ENCODE measurements around the gene LTO1.
"Not testable (repeated sequence)": the region's sequence is repeated elsewhere in the genome, so short reads cannot be mapped to it uniquely, and the experiment has no call there.

LTO1 gene

DNA sequence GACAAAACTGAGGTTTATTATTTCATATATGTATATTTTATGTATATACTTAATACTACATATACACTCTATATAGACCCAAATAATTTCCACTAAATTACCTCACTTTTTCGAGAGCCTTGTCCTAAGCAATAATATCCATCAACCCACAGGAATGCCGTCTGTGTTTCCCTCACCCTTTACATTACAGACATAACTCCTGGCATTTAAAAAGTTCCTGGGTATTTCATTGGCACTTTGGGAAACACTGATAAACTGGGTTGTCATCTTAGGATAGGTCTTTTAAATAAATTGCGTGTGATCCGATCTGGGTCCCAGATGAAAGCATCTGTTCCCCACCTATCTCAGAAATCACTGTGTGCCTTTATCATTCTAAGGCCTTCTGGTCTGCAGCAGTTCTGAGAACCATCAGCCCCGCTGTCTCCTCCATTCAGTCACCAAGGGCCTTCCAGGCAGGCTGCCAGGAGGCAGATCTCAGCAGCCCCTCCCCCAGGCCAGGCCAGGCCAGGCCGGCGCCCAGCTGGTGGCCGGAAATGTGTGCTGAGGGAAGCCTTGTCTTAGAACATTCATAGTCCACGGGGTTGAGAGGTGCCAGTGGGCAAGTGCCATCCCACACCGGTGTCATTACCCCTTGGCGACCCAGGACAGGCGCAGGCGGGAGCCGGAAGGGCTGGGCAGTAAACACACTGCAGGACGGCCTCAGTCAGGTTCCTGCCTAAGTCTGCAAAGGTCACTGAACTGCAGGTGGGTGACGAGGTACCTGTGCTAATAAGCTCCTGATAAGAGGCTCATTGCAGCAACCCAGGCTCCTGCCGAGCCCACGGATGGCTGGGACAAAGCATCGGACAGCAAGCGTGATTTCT lies 25.4 kb upstream of the LTO1 start:
- no peak for DNase-seq

DNA sequence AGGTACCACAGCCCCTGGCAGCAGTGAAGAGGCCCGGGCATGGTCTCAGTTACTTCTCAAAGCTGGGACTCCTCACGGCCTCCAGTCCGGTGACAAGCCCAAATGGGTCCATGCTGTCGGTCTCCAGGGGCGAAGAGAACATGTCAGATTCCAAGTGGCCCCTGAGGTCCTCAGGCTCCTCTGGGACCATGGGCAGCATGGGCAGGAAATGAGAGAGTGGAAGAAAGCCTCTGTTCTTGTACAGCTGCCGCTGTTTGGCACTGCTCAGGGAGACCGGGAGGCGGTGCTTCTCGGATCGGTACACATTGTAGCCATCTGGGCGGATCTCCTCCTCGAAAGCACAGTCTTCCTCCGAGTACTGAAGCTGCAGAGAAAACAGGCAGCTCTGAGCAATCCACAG lies 24.1 kb upstream of the LTO1 start:
- DNase-seq, result no peak

DNA sequence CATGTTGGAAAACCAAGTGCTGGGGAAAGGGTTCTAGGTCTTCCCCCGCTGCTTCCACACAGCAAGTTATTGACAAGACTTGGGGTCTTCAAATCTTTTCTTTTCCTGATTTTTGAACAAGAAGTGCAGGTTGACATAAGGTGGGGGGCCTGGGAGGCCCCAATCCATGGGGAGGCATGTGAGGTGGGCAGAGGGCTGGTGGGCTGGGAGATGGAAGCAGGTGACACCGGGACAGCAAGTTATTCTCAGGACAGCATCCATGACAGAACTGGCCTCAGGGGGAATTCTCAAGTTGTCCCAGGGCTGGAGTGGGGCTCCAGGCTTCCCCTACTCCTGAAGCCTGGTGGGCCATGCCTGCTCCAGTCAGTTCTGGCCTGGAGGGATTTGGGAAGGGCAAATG lies 23.2 kb upstream of the LTO1 start:
- DNase-seq, result no peak

DNA sequence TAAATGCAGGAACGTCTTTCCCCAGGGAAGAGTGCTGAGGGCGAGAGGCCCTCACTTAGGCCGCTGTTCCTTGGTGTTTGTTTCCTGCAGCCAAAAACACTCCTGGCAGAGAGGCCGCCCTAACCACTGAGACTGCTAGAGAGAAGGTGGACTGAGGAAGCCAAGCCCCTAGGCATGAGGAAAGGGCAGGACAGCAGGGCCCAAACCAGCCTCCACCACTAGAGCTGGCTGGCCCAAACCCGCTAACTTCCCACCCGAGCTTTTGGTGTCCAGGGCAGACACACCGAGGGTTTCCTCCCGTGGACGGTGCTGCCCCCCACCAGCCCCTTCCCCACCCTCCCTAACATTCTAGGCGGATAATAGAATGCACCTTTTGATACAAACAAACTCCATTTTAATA lies 22.7 kb upstream of the LTO1 start:
- DNase-seq, result no peak

DNA sequence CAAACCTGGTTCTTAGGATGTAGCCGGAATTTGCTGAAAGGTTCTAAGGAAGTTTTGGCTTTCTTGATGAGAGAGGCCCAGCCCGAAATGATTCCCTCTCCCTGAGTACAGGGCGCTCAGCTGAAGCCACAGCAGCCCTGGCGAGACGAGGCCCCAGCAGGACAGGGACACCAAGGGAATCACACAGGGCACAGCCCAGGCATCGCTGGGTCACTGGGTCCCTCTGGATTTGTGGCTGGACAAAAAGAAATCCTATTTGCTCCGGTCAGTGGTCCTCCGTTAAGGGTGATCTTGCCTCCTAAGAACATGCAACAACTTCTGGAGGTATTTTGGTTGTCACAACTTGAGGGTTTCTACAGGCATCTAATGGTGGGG lies 22.3 kb upstream of the LTO1 start:
- no peak for DNase-seq

DNA sequence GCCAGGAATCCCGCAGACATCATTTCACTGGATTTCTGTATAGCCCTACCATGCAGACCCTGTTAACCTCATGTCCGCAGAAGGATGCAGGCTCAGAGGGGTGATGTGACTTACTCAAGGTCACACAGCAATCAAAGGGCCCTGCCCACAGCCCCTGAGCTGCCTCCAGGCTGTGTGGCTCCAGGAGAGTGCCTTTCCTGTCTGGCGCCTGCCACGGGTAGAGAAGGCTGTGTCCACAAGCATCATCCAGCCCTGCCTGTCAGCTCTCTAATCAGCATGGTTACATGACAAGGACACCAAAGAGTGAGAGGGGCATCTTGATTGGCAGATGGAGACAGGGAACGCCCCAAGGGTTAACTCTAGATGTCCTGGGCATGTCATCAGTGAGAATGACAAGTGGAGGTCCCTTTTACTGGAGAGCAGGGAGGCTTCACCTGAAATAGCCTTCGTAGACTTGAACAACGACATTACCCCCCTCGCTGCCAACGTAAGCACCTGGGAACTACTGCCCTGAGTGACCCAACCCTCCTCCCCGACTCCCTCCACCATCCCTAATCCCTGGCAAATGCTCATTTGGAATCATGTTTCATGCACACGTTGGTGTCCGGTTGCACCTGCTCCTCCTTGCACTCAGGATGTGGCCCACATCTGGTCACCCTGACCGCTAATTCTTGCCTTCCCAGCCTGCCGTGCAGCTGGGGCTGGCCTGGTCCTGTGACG lies 21.8 kb upstream of the LTO1 start:
- no peak for DNase-seq

DNA sequence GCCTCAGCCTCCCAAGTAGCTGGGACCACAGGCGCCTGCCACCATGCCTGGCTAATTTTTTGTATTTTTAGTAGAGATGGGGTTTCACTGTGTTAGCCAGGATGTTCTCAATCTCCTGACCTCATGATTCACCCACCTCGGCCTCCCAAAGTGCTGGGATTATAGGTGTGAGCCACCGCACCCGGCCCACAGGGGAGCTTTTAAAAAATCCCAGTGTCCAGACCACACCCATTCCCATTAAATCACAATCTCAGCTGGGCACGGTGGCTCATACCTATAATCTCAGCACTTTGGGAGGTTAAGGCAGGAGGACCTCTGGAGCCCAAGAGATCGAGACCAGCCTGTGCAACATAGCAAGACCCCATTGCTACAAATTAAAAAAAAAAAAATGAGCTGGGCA lies 20.8 kb upstream of the LTO1 start:
- DNase-seq, result not testable (repeated sequence)

DNA sequence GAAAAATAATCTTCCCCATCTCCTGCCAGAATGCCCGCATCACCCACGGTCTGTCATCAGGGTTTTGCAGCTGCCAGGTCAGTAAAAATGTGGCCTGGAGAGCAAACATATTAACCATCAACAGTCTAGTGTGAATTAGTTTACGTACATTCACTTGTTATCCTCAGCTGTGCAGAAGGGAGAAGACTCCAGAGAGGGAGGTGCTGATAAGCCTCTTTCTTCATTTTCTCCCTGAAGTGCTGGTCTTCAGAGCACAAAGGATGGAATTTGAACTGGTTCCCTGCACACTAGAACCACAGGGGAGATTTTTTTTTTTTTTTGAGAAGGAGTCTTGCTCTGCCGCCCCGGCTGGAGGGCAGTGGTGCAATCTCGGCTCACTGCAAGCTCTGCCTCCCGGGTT lies 20.4 kb upstream of the LTO1 start:
- no peak for DNase-seq

DNA sequence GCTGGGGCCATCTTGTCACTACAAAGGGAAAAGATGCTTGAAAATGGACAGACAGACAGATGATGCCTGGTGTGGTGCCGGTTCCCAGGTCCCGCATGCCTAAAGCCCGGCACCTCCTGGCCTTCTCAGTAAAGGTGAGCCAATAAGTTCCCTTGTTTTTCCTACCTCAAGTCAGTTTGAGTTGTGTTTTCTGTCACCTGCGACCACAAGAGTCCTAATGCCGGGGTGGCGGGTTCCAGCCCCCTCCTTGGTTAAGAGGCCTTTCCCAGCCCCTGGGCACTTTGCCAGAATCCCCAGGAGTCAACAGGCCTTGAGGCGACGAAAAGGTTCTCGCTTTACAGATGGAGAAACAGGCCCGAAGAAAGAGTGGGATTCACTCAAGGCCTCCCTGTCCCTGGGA lies 19.6 kb upstream of the LTO1 start:
- DNase-seq, result no peak

DNA sequence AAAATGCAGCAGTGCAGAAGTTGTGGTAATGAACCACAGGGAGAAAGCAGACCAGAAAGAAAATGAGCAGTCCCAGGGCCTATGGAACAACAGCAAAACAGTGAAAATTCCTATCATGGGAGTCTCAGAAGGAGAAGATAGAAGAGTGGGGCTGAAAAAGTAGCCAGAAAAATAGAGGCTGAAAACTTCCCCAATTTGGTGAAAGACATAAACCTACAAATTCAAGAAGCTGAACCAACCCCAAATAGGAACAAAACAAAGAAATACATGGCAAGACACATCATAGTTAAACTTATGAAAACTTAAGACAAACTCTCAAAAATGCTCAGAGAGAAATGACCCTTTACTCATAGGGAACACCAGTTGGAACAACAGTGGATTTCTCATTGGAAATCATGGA lies 17.3 kb upstream of the LTO1 start:
- DNase-seq, result no peak

DNA sequence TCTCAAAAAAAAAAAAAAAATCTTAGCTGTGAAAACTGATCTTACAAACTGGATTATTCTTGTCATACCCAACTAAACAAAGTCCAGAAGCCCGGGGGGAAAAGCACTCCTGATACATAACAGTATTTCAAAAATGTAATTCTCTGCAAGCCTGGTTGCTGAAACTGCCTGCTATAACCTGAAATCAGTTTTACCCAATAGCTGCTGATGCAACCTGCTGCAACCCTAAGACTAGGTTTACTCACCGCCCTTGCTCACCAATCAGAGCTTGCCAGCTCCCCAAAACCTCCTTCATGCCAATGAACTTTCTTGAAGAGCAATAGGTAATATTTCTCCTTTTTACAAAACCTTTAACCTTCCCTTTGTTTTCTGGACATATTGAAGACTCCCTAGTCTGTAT lies 16.3 kb upstream of the LTO1 start:
- no peak for DNase-seq

DNA sequence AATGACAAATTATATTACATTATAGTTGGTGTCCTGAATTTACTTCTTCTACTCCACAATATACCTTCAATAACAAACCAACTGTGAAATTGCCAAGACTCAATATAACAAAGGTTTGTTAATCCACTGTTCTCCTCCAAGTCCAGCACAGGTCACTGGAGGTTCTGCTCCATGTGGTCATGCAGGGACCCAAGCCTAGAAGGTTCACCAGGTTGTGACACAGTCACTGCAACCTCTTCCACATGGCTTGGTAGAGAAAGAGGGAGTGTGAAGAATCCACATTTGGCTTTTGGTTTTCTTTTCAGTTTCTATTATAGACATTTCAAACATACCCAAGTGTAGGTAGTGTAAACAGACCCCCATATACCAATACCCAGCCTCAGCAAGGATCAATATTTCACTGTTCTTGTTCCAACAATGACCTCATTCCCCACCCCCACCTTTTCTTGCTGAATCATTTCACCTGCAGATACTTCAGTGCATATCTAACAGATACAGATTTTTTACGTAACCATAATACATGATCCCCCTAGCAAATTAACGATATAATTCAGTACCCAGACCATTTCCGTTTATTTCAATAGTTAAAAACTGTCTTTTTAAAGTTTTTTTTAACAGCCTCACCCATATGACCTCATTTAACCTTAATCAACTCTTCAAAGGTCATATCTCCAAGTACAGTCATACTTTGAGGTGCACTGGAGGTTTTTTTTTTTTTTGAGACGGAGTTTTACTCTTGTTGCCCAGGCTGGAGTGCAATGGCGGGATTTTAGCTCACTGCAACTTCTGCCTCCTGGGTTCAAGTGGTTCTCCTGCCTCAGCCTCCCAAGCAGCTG lies 14.5 kb upstream of the LTO1 start:
- no peak for DNase-seq

DNA sequence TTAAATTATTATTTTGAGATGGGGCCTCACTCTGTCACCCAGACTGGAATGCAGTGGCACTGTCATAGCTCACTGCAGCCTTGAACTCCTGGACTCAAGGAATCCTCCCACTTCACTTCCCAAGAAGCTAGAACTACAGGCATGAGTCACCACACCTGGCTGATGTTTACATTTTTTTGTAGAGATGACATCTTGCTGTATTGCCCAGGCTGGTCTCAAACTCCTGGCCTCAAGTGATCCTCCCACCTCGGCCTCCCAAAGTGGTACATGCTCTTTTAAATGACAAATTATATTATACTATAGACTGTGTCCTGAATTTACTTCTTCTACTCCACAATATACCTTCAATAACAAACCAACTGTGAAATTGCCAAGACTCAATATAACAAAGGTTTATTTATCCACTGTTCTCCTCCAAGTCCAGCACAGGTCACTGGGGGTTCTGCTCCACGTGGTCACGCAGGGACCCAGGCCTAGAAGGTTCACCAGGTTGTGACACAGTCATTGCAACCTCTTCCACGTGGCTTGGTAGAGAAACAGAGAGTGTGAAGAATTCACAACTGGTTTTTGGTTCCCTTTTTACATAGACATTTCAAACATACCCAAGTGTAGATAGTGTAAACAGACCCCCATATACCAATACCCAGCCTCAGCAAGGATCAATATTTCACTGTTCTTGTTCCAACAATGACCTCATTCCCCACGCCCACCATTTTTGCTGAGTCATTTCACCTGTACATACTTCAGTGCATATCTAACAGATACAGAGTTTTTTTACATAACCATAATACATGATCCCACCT lies 13.0 kb upstream of the LTO1 start:
- DNase-seq, result not testable (repeated sequence)

DNA sequence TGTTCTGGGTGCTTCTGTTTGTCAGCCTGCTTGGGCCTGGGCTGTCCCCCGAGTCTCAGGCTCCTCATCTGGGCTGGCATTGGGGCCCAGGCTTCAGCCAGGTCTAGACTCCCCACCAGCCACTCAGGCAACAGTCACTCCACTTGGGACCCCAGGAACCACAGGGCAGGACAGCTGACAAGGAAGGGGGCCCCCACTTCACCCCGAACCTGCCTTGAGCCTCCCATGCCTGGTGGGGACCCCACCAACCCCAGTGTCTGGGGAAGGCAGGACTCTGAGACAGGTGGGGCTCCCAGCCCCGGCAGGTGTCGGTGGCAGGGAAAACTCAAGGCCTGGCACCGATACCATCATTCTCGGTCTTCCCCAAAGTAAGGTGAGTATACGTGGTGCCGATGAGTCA lies 11.7 kb upstream of the LTO1 start:
- no peak for DNase-seq

DNA sequence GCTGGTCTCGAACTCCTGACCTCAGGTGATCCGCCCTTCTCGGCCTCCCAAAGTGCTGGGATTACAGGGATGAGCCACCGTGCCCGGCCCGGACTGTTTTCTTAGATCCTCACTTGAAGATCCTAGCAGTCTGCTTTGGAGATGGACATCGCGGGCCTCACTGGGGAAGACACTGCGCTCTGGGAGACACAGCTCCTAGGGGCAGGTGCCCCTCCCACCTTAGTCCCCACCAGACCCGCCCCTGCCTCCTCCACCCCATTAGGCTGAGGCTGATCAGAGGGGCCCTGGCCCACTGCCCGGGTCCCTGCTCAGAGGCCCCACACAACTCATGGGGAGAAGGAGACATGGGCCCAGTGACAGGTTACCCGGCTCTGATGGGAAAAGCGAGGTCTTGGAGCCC lies 11.3 kb upstream of the LTO1 start:
- no peak for DNase-seq

DNA sequence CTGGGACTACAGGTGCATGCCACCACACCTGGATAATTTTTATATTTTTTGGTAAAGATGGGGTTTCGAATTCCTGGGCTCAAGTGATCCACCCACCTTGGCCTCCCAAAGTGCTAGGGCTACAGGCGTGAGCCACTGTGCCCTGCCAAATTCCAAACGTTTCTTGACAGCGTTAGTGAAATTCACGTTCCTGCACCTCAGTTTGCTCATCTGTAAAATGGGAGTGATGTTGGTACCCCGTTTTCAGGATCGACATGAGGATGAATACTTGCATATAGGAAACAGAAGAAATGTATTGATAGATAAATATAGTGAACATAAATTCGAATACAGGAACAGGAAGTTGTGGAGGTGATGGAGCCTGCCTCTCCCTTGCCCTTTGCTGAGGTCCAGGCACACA lies 10.2 kb upstream of the LTO1 start:
- DNase-seq, result no peak

DNA sequence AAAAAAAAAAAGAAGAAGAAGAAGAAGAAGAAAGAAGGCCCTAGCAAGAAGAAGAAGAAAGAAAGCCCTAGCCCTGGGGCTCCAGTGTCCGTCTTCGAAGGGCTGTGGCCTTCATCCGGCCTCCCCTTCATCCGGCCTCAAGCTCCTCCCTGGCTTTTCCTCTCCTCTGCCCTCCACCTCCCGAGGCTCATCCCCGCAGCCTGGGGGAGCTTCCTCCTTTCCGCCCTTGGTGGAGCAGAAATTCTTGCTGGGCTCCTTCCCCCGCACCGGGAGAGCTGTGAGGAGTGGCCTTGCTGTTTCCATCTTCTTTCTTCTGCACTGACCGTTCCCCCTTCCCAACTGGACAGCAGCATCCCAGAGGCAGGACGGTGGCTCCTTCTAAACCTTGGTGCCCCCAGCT lies 9.5 kb upstream of the LTO1 start:
- no peak for DNase-seq

DNA sequence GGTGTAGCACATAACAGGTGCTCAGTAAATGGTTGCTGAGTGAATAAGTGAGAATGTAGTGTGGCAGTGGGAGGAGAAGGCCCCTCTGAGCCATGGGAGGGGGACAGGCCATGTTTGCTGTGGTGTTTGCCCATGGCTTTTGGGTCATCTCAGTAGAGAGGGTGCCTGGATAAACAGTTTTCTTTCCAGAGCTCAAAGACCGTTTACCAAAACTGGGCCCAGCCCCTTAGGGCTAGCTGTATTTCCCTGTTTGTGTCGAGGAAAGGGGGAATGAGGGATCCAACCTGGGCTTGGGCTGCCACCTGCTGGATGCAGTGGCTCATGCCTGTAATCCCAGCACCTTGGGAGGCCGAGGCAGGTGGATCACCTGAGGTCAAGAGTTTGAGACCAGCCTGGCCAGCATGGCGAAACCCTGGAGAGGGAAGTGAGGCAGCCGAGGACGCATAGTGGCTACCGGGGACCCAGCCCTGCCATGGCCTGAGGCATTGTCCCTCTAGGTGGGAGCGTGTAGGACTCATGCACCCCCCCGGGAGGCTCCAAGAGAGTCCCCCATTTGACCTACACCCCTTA lies 8.7 kb upstream of the LTO1 start:
- no peak for DNase-seq

DNA sequence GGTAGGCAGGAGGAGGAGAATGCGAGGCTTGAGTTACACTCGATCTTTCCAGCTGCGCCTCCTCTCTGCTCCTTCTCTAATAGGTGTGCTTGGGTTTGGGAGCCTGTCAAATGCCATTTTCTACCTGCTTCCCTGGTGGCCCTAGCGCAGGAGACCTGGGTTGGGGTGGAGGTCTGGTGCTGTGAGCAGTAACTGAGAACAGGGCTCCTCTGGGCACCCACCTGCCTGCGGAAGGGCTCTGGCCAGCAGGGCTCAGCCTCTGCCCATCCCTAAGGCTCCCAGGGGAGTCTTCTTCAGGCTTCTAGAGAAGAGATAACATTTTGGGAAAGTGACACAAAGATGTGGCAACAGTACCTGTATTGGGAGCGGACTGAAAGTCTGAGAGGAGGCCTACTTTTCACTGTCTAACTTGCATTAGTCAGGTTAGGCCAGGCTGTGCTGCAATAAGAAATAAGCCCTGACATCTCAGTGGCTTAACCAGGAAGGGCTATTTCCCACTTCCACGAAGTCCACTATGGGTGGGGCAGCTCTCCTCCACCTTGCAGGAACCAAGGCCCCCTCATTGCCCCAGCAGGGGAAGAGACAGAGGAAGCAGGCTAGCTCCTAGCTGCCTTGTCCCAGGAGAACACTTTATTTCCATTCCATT lies 7.7 kb upstream of the LTO1 start:
- DNase-seq, result no peak

DNA sequence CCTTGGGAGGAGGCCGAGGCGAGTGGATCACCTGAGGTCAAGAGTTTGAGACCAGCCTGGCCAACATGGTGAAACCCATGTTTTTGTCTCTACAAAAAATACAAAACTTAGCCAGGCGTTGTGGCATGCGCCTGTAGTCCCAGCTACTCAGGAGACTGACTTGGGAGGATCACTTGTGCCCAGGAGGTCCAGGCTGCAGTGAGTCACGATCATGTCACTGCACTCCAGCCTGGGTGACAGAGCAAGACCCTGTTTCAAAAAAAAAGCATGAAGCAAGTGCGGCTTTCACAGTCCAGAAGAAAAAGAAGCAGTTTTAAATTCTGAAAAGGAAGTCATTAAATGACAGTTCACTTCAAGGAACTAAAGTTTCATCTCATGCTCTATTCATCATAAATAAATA lies 7.1 kb upstream of the LTO1 start:
- DNase-seq, result no peak

DNA sequence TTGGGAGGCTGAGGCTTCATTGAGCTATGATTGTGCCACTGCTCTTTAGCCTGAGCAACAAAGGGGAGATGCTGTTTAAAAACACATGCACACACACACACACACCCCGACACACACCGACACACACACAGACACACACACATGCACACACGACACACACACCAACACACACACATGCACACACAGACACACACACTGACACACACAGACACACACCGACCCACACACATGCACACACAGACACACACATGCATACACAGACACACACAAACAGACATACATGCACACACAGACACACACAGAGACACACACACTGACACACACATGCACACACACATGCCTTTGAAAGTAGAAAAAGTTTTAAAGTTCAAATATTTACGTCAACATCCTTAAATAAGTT lies 5.5 kb upstream of the LTO1 start:
- no peak for DNase-seq

DNA sequence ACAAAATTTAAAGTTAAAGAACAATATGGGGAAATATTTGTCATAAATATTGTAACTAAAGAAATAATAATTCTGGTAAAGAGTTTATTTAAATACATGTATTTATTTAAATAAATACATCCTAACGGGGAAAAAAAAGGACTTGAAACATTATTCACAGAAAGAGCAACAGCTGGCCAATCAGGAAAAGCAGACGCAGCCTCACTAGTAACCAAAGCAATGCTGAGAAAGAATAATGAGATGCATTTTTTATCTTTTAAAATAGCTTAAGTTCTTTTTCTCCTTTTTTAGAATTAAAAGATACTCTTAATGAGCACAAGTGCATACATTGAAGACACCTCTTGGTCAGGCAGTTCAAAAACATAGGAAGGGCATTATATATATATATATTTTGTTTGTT lies 2.6 kb upstream of the LTO1 start:
- DNase-seq, result no peak
